GM21381 (cell line): ENCODE measurements around the gene EMILIN3.

Source experiments
- ATAC-seq: cut with Tn5 transposase; IDR thresholded peaks from one replicate; pipeline ENCODE4 v1.9.1; 2021; ENCODE audit warnings: mild to moderate bottlenecking, moderate library complexity; ENCODE audit not compliant: unreplicated experiment

EMILIN3 gene

GRCh38 chr20:41392295-41392694 is 25.7 kb upstream of the EMILIN3 start:
- no peak for ATAC-seq

GRCh38 chr20:41391587-41392001 is 25.0 kb upstream of the EMILIN3 start:
- ATAC-seq, result no peak

GRCh38 chr20:41390889-41391288 is 24.3 kb upstream of the EMILIN3 start:
- ATAC-seq, result no peak

- no peak for ATAC-seq
Observed at GRCh38 chr20:41387444-41387851, 20.8 kb upstream of the EMILIN3 start.

- ATAC-seq, result no peak
Observed at GRCh38 chr20:41386502-41387427, 20.1 kb upstream of the EMILIN3 start.

GRCh38 chr20:41382791-41383305 is 16.2 kb upstream of the EMILIN3 start:
- ATAC-seq, result no peak

- ATAC-seq, result no peak
Observed at GRCh38 chr20:41380551-41381193, 14.1 kb upstream of the EMILIN3 start.

GRCh38 chr20:41379551-41379950 is 12.9 kb upstream of the EMILIN3 start:
- ATAC-seq, result no peak

GRCh38 chr20:41377275-41377674 is 10.7 kb upstream of the EMILIN3 start:
- ATAC-seq, result no peak

GRCh38 chr20:41376349-41376748 is 9.7 kb upstream of the EMILIN3 start:
- no peak for ATAC-seq

GRCh38 chr20:41375846-41376245 is 9.2 kb upstream of the EMILIN3 start:
- no peak for ATAC-seq

- ATAC-seq, result no peak
Observed at GRCh38 chr20:41373931-41374920, 7.6 kb upstream of the EMILIN3 start.

- no peak for ATAC-seq
Observed at GRCh38 chr20:41373251-41373783, 6.7 kb upstream of the EMILIN3 start.

GRCh38 chr20:41371371-41371770 is 4.8 kb upstream of the EMILIN3 start:
- no peak for ATAC-seq

- ATAC-seq, result no peak
Observed at GRCh38 chr20:41370176-41370575, 3.6 kb upstream of the EMILIN3 start.

GRCh38 chr20:41369673-41370072 is 3.1 kb upstream of the EMILIN3 start:
- ATAC-seq, result no peak

GRCh38 chr20:41367956-41368355 is 1.3 kb upstream of the EMILIN3 start:
- no peak for ATAC-seq

GRCh38 chr20:41367393-41367695 is 726 bp upstream of the EMILIN3 start:
- no peak for ATAC-seq

- ATAC-seq, result no peak
Observed at GRCh38 chr20:41365777-41366545, 657 bp downstream of the EMILIN3 start.
